Cardiac muscle cell (in vitro differentiated cells and primary cell): ENCODE data around the gene PGAP6. TPM values are rescaled to one million over a fixed set of nuclear protein-coding genes. Genes with fewer than 3 reads are reported as not detected.

Experiments
- DNase-seq, 2 donors: peaks; one replicate each; pipeline versions ENCODE4 v3.0.0 to v3.0.0-alpha.2; 2010 to 2017; ENCODE audit warnings: low read depth in 1 of 2, low spot score in 1 of 2
- H3K27ac ChIP-seq: fragments of 200-600 bp; sonication (generic); 2 replicates; pipeline ENCODE4 v1.5.1; 2016
- H3K27me3 ChIP-seq: fragments of 200-600 bp; sonication (generic); 2 replicates; pipeline ENCODE4 v1.6.0; 2016; ENCODE audit warnings: control low read depth
- H3K36me3 ChIP-seq: fragments of 200-600 bp; sonication (generic); 2 replicates; pipeline ENCODE4 v1.5.1; 2016; ENCODE audit warnings: control low read depth
- H3K4me1 ChIP-seq: fragments of 200-600 bp; sonication (generic); 2 replicates; pipeline ENCODE4 v1.8.1; 2017; ENCODE audit warnings: low read depth, mild to moderate bottlenecking, mixed run types
- H3K4me3 ChIP-seq: fragments of 200-600 bp; sonication (generic); 2 replicates; pipeline ENCODE4 v1.5.1; 2016; ENCODE audit warnings: mild to moderate bottlenecking
- H3K9me3 ChIP-seq: fragments of 200-600 bp; sonication (generic); 2 replicates; pipeline ENCODE4 v1.5.1; 2017; ENCODE audit warnings: low read depth, mild to moderate bottlenecking, control low read depth
- CTCF ChIP-seq: IDR thresholded peaks from 2 replicates; pipeline ENCODE4 v1.5.1; 2012; ENCODE audit warnings: low read depth, mild to moderate bottlenecking, low read length
- polyA plus RNA-seq: library from polyadenylated mRNA; unstranded; fragments of >200 nt; fragmentation: Nextera tagmentation; extraction: Ambion mirVana; gene quantifications from 2 replicates; pipeline ENCODE4 v1.2.1, GENCODE V29; 2016
- total RNA-seq: library from RNA; depleted of rRNA; stranded (reverse); fragments of >200 nt; gene quantifications from 2 replicates; pipeline ENCODE4 v1.2.3, GENCODE V29; 2016

Gene PGAP6
- total and polyA plus RNA-seq, 2 experiments from 2014 or later: 113 to 135 TPM

- DNase-seq: peak in 1 of 2 donors; percentile 67
- Histone ChIP-seq H3K36me3 (peaks cover 6% of the 10 kb centered on the region), H3K27me3 (no peaks in the 10 kb centered on the region), H3K27ac (peak overlapping the region; percentile 76), H3K4me3 (peak overlapping the region; percentile 98), H3K4me1 (peaks cover 16% of the 10 kb centered on the region), H3K9me3 (no peaks in the 10 kb centered on the region)
- no peak for TF ChIP-seq CTCF
Measured at GRCh38 chr16:381012-381788, 578 bp downstream of the PGAP6 start.

GRCh38 chr16:380762-381011 lies 1.1 kb downstream of the PGAP6 start:
- peaks cover 6% of the 10 kb centered on the region for H3K36me3 ChIP-seq
- no peaks in the 10 kb centered on the region for H3K9me3 ChIP-seq
- peaks cover 11% of the 10 kb centered on the region for H3K4me1 ChIP-seq
- peak overlapping the region; percentile 76 for H3K27ac ChIP-seq
- peak overlapping the region; percentile 98 for H3K4me3 ChIP-seq
- TF ChIP-seq CTCF: no peak
- no peak for DNase-seq
- H3K27me3 ChIP-seq: no peaks in the 10 kb centered on the region

GRCh38 chr16:379961-380761 lies 1.6 kb downstream of the PGAP6 start:
- Histone ChIP-seq H3K27ac (peak overlapping the region; percentile 76), H3K4me3 (peak overlapping the region; percentile 98), H3K4me1 (peaks cover 11% of the 10 kb centered on the region), H3K27me3 (no peaks in the 10 kb centered on the region), H3K36me3 (peaks cover 6% of the 10 kb centered on the region), H3K9me3 (no peaks in the 10 kb centered on the region)
- no peak for TF ChIP-seq CTCF
- no peak for DNase-seq

GRCh38 chr16:379183-379960 lies 2.4 kb downstream of the PGAP6 start:
- DNase-seq: no peak

More at GRCh38 chr16:379183-379960, 2.4 kb downstream of the PGAP6 start:
- H3K27me3 ChIP-seq: no peaks in the 10 kb centered on the region
- H3K4me1 ChIP-seq: peaks cover 11% of the 10 kb centered on the region
- H3K9me3 ChIP-seq: no peaks in the 10 kb centered on the region
- H3K27ac ChIP-seq: no peak overlapping the region
- H3K36me3 ChIP-seq: peaks cover 13% of the 10 kb centered on the region
- TF ChIP-seq CTCF: no peak
- H3K4me3 ChIP-seq: no peak overlapping the region
